Inflammatory macrophage (primary cell): ENCODE measurements around the gene GALNT1.

Experiments used
- DNase-seq, 2 donors: peaks; one replicate each; pipeline ENCODE4 v3.0.0-alpha.2; 2020 to 2022

Gene GALNT1

GRCh38 chr18:35728676-35729075 lies 147.1 kb downstream of the GALNT1 start:
- DNase-seq, result no peak

GRCh38 chr18:35729991-35730668 lies 148.6 kb downstream of the GALNT1 start:
- DNase-seq, result no peak

GRCh38 chr18:35730691-35731370 lies 149.3 kb downstream of the GALNT1 start:
- DNase-seq, result no peak

GRCh38 chr18:35731701-35732100 lies 150.2 kb downstream of the GALNT1 start:
- DNase-seq, result peak in 1 of 2 donors; percentile 2

GRCh38 chr18:35732162-35732561 lies 150.6 kb downstream of the GALNT1 start:
- no peak for DNase-seq

GRCh38 chr18:35732636-35733035 lies 151.1 kb downstream of the GALNT1 start:
- DNase-seq, result no peak

GRCh38 chr18:35733408-35733807 lies 151.9 kb downstream of the GALNT1 start:
- no peak for DNase-seq

- no peak for DNase-seq
Observed at GRCh38 chr18:35736696-35737095, 155.2 kb downstream of the GALNT1 start.

- DNase-seq, result no peak
Observed at GRCh38 chr18:35739778-35740177, 158.2 kb downstream of the GALNT1 start.

- no peak for DNase-seq
Observed at GRCh38 chr18:35740656-35741055, 159.1 kb downstream of the GALNT1 start.

- DNase-seq, result no peak
Observed at GRCh38 chr18:35743916-35744315, 162.4 kb downstream of the GALNT1 start.

- DNase-seq, result no peak
Observed at GRCh38 chr18:35745814-35746213, 164.3 kb downstream of the GALNT1 start.

- no peak for DNase-seq
Observed at GRCh38 chr18:35746826-35747339, 165.3 kb downstream of the GALNT1 start.

GRCh38 chr18:35747894-35748472 lies 166.4 kb downstream of the GALNT1 start:
- no peak for DNase-seq

GRCh38 chr18:35749701-35750100 lies 168.2 kb downstream of the GALNT1 start:
- no peak for DNase-seq

- no peak for DNase-seq
Observed at GRCh38 chr18:35750929-35751328, 169.4 kb downstream of the GALNT1 start.

- DNase-seq, result no peak
Observed at GRCh38 chr18:35753306-35753910, 171.9 kb downstream of the GALNT1 start.

- DNase-seq, result no peak
Observed at GRCh38 chr18:35754464-35754863, 172.9 kb downstream of the GALNT1 start.

- DNase-seq, result no peak
Observed at GRCh38 chr18:35755369-35755768, 173.8 kb downstream of the GALNT1 start.

GRCh38 chr18:35756506-35757117 lies 175.1 kb downstream of the GALNT1 start:
- peak; percentile 65 to 77 for DNase-seq
